Activated CD4-positive, CD25-positive, alpha-beta regulatory T cell (primary cell): ENCODE data around the gene BAG5.
"Not testable (repeated sequence)": the region's sequence is repeated elsewhere in the genome, so short reads cannot be mapped to it uniquely, and the experiment has no call there.

Source experiments
- DNase-seq, 4 experiments: peaks; one replicate each; lab custom pipeline; 2025; lab: John Stamatoyannopoulos, UW

Gene BAG5

DNA sequence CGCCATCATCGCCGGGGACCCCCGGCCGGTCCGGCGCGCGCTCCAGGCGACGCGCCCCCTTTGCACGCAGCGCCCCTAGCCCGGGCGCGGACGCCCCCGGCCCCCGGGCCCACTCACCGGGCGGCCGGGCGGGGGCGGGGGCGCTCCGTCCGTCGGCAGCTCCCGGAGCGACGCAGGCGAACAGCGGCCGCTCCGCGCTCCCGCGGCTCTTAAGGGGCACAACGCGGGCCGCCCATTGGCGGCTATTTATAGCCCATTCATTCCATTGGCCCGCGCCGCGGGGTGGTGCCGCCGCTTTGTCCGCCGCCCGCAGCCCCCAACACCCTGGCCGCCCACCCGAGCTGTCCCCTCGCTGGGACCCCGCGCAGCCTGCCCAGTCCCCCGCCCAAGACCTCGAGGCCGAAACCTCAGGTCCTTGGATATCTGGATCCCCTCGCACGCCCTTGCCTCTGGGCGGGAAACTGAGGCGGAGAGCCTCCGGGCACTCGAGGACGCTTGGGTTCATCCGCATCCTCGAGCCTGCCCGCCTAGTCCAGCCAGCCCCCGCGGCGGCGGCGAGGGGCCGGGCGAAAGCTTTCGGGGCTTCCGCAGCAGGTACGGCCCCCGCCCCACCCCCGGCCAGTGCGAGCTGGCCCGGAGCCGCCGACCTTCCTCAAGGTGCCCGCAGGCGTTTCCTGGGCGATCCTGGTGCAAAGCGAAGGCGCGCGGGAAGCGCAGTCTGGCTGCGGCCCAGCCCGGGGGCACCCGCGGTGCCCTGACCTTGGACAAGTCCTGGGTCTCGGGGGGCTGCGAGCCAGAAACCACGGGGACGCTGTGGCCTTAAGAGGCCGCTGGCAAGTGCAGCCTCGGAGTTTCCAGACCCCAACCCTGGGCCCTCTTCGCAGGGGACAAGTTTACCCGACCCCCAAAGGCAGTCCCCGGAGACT lies 39.5 kb downstream of the BAG5 start, which contains the start of gene CKB:
CKB (minus strand) TSS at position 182 of the 926 bp plus-strand sequence. CDS start 337 bp downstream, outside the sequence.
- DNase-seq, result no peak

- DNase-seq, result no peak
Measured at GRCh38 chr14:103521951-103522563, 40.4 kb downstream of the BAG5 start.

DNA sequence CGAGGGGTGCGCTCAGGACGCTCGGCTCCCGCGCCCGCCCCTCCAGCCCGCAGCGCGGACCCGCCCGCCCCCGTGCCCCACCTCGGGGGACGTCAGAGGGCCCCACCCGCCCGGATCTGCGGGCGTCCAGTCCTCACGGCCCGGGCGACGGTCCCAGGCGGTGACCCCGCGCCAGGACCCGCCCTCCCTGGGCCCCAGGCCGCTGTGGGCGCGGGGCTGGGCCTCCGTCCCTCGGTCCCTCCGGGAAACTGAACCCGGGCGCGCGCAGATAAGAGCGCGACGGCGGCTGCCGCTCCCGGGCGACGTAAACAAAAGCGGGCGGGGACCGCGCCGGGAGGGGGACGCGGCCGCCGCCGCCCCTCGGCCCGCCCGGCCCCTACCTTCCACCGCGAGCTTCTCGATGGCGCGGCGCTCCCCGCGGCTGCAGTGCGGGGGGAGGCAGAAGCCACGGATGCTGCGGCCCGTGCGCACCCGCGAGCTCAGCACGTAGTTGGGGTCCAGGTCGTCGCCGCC lies 41.0 kb downstream of the BAG5 start:
- no peak for DNase-seq

DNA sequence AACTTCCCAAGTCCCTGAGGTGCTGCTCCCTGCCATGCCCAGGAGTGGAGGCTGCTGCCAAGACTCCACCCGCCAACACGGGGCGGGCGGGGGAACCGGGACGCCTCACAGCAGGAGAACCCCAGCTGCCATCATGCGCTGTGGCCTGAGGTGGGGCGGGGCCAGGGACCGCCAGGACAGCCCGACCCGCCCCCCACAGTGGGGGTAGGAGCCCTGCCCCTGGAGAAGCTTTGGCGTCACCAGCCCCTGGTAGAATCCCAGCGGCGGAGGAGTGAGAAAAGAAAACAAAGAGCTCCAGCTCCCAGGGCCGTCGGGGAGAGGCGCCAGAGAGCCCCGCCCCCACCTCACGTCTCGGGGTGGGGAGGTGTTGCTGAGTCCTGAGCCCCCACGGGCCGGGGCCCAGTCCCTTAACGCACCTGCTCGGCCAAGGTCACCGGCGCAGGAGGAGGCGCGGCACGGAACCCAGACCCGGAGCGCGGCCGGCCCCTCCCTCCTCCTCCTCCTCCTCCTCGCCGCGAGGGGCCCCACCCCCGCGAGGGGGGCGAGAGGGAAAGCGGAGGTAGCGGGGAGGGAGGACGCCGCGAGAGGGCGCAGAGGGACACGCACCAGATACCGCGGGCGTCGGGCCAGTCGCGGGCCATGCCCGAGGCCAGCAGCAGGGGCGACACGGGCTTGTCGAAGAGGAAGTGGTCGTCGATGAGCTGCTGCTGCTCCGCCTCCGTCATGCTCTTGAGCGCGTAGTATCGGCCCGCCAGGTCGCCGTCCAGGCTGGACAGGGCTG lies 41.6 kb downstream of the BAG5 start:
- peak in 2 of 4 experiments; percentile 48 to 50 for DNase-seq

GRCh38 chr14:103520269-103520656 lies 42.2 kb downstream of the BAG5 start:
- DNase-seq, result no peak

GRCh38 chr14:103519837-103520212 lies 42.6 kb downstream of the BAG5 start:
- DNase-seq, result no peak

DNA sequence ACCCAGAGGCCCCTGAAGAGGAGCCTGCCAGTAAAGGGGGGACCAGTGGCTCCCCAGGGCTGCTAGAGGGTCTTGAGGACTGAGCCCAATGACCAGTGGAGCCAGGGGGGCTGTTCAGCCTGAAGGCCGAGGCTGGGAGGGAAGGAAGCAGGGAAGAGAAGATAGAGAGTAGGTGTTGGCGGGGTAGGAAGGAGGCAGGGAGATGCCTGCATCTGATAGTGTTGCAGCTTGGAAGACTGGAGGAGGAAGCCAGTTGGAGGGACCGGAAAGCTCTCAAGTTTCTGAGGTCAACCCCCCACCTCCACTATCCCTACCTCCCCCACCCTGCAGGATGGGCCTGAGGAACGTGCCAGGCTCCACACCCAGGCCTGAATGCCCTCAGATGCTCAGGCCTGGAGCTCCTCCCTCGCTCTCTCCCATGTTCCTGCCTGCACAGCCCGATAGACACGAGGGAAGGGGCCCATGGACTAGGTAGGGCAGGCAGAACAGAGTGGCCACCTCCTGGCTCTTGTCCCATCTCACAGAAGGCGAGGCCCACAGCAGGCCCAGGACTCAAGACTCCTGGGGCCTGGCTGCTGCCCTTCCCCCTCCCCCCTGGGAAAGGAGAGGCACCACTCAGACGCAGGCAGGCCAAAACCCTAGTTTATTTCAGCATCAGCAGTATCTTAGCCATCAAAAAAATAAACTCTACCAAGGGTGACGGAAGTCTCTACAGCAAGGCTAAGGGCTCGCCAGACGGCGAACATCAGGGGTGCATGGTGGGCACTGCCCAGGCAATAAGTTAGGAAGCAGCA lies 43.2 kb downstream of the BAG5 start:
- no peak for DNase-seq

DNA sequence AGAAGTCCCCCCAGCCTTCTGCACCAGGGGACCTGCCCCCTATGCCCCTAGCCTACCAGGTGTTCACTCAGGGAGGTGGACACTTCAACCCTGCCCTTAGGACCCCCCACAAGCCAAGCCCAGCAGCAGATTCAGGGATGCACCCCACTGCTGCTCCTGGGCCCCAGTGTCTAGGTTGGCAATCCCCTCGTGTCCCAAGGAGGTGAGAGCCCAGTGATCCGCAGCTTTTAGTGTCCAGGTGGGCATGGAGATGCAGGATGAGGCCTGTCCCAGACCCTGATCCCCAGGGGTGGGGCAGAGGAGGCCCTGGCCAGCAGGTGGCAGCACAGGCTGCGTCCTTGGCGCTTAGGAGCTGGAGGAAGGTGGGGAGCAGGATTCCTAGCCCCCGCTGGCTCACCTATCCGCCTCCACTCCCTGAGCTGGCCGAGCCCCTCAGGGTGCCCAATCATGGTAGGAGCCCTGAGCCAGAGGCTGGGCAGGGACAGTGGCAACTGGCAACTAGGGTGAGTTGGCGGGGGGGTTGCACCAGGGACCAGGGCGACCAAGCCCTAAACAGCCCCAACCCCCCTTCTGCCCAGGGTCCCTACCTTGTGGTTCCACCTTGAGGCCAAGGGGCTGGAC lies 43.9 kb downstream of the BAG5 start:
- peak in 3 of 4 experiments; percentile 25 to 40 (median 33) for DNase-seq

- no peak for DNase-seq
Measured at GRCh38 chr14:103517721-103518421, 44.6 kb downstream of the BAG5 start.

GRCh38 chr14:103517174-103517566 lies 45.3 kb downstream of the BAG5 start:
- no peak for DNase-seq

DNA sequence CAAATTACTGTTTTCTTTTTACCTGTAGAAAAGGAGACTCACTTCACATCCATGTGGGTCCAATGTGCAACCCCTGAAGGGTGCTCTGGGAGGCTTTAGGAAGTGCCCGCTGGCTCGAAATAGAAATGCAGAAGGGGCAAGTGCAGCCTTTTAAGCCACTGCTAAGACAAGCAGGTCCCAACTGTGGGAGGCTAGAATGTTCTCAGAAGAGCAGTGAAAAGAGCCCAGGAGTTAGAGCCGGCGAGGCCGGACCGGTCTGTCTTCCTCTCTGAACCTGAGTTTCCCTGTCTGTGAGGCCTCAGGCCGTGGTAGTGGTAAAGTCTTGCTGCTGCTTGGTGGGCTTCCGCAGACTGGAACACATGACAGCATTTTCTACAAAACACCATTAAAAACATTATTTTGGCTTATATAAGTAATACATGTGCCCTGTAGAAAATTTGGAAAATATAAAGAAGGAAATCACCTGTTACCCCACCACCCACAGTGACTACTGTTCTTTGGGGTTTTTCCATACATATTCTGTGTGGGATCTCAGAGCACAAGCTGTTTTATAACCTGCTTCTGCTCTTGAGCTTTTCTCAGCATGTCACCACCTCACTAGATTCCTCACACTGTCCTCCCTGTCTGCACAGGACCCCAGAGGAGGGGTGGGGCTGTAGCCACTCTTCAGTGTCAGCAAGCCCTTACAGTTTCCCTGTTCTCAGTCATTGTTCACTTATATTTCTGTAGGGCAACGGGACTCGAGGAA lies 45.9 kb downstream of the BAG5 start:
- no peak for DNase-seq

- no peak for DNase-seq
Measured at GRCh38 chr14:103514596-103515421, 47.6 kb downstream of the BAG5 start.

DNA sequence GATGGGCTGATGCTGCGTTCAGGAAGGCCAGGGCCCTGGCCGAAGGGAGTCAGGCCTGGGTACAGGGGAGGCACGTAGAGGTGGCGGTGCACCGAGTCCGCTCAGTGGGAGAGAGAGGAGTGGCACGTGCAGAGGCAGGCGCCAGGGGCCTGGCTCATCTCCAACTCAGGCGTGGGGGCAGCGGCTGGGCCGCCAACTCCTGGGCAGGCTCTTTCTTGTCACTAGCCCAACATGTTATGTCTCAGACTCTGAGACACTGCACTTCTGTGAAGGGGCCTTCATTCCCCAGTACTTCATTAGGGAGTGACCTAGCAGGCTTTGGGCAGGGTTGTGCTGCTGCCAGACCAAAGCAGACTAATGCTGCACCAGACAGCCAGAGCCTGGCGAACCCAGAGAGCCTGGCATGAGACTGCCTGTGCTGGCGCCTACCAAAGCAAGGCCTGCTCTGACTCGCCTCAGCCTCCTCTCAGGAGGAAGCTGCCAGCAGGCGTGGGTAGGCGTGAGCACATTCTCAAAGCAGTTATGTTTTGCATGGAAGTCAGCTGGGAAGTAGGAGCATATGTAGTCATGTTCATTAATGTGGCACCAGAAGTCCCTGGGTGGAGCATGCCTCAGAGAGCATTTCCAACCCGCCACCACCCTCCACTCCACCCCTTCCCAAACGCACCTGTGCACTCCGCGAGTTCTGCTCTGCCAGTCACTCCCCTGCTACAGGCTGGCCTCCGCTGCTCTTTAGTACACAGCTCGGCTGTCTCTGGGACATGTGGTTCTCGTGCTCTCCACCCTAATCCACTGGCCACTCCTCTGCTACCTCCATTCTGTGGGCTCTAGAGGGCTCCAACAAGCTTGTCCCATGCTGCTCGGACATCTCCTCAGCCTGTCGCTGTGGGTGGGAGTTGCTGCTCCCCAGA lies 49.5 kb downstream of the BAG5 start:
- DNase-seq, result no peak

DNA sequence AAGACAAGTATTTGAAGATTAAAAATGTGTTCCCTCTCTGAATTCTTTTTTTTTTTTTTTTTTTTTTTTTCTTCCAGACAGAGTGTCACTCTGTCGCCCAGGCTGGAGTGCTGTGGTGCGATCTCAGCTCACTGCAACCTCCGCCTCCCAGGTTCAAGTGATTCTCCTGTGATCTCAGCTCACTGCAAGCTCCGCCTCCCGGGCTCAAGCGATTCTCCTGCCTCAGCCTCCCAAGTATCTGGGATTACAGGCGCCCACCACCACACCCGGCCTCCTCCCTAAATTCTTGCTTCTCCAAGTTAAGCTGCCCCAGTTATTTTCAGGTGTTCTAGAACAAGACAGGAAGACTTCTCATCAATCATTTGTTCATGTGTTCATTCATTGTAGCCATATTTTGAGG lies 50.3 kb downstream of the BAG5 start:
- not testable (repeated sequence) for DNase-seq

GRCh38 chr14:103510724-103511693 lies 51.4 kb downstream of the BAG5 start:
- DNase-seq, result no peak
